HEK293 (cell line): ENCODE results near the gene FTH1.

Experiments used
- CTCF ChIA-PET: fragments of 350-600 bp; formaldehyde crosslinking; extraction: SDS; loops from one replicate; lab custom pipeline; 2021; ENCODE audit warnings: antibody characterized with exemption; lab: Yijun Ruan, JAX
- POLR2A ChIA-PET: fragments of 300-600 bp; formaldehyde crosslinking; extraction: SDS; loops from one replicate; lab custom pipeline; 2020; ENCODE audit warnings: antibody characterized with exemption, inconsistent platforms; lab: Yijun Ruan, JAX
- H3K27ac ChIP-seq: fragments of 200-500 bp; sonication (Bioruptor generic); 2 replicates; pipeline ENCODE4 v1.5.1; 2014; ENCODE audit warnings: low read depth, low read length, control low read depth, inconsistent platforms; ENCODE audit errors: extremely low read depth
- H3K36me3 ChIP-seq, 2 experiments: fragments of 200-500 bp in 1 of 2; sonication (Bioruptor generic) in 1 of 2; 1 replicate in 1 of 2; 2 replicates in 1 of 2; pipeline ENCODE4 v1.5.1; 2014 to 2017; ENCODE audit warnings: inconsistent platforms in 2 of 2, low read length in 2 of 2; ENCODE audit not compliant: control insufficient read depth in 2 of 2, insufficient read depth in 1 of 2
- H3K4me1 ChIP-seq: fragments of 200-500 bp; sonication (Bioruptor generic); 2 replicates; pipeline ENCODE4 v1.5.1; 2014; ENCODE audit warnings: mild to moderate bottlenecking, low read length, inconsistent platforms; ENCODE audit not compliant: control insufficient read depth, insufficient read depth
- H3K4me3 ChIP-seq: 2 replicates; pipeline ENCODE4 v1.5.1; 2011; ENCODE audit warnings: low read depth, mild to moderate bottlenecking, control low read depth, low read length, moderate library complexity
- H3K9me3 ChIP-seq: fragments of 200-500 bp; sonication (Bioruptor generic); 2 replicates; pipeline ENCODE4 v1.5.1; 2014; ENCODE audit warnings: low read depth, low read length, inconsistent platforms; ENCODE audit not compliant: control insufficient read depth, insufficient read depth
- BCL11B ChIP-seq: fragments of 450-650 bp; formaldehyde crosslinking; IDR thresholded peaks from 2 replicates; pipeline ENCODE4 v1.5.1; 2016; ENCODE audit warnings: low read depth, missing biosample characterization, missing genetic modification characterization
- CTCF ChIP-seq: fragments of 450-650 bp; formaldehyde crosslinking; IDR thresholded peaks from 2 replicates; pipeline ENCODE4 v1.5.1; 2016; ENCODE audit warnings: missing biosample characterization, missing genetic modification characterization
- HOXA7 ChIP-seq: sonication (generic); formaldehyde crosslinking; IDR thresholded peaks from 2 replicates; pipeline ENCODE4 v1.8.1; 2022; ENCODE audit warnings: missing genetic modification reagents, borderline replicate concordance
- KLF7 ChIP-seq: fragments of 450-650 bp; formaldehyde crosslinking; IDR thresholded peaks from 2 replicates; pipeline ENCODE4 v1.5.1; 2016; ENCODE audit warnings: missing biosample characterization, missing genetic modification characterization, borderline replicate concordance
- MEIS1 ChIP-seq: sonication (generic); formaldehyde crosslinking; IDR thresholded peaks from 2 replicates; pipeline ENCODE4 v1.8.1; 2022; ENCODE audit warnings: missing genetic modification reagents, mild to moderate bottlenecking, borderline replicate concordance
- RBAK ChIP-seq: fragments of 450-650 bp; formaldehyde crosslinking; IDR thresholded peaks from 2 replicates; pipeline ENCODE4 v1.5.1; 2016; ENCODE audit warnings: missing biosample characterization, missing genetic modification characterization
- WT1 ChIP-seq: fragments of 450-650 bp; formaldehyde crosslinking; IDR thresholded peaks from 2 replicates; pipeline ENCODE4 v1.5.1; 2016; ENCODE audit warnings: missing biosample characterization, missing genetic modification characterization
- ZBTB17 ChIP-seq: fragments of 450-650 bp; formaldehyde crosslinking; IDR thresholded peaks from 2 replicates; pipeline ENCODE4 v1.5.1; 2016; ENCODE audit warnings: missing biosample characterization, missing genetic modification characterization
- ZBTB20 ChIP-seq: fragments of 450-650 bp; formaldehyde crosslinking; IDR thresholded peaks from 2 replicates; pipeline ENCODE4 v1.5.1; 2016; ENCODE audit warnings: missing biosample characterization, missing genetic modification characterization
- ZBTB8A ChIP-seq: fragments of 450-650 bp; formaldehyde crosslinking; IDR thresholded peaks from 2 replicates; pipeline ENCODE4 v1.5.1; 2016; ENCODE audit warnings: missing biosample characterization, missing genetic modification characterization
- ZFP37 ChIP-seq: fragments of 450-650 bp; formaldehyde crosslinking; IDR thresholded peaks from 2 replicates; pipeline ENCODE4 v1.5.1; 2016; ENCODE audit warnings: missing biosample characterization, missing genetic modification characterization
- ZNF140 ChIP-seq: fragments of 450-650 bp; formaldehyde crosslinking; IDR thresholded peaks from 2 replicates; pipeline ENCODE4 v1.5.1; 2016; ENCODE audit warnings: missing biosample characterization, missing genetic modification characterization
- ZNF19 ChIP-seq: fragments of 450-650 bp; formaldehyde crosslinking; IDR thresholded peaks from 2 replicates; pipeline ENCODE4; 2016; ENCODE audit warnings: missing biosample characterization, missing genetic modification characterization, low read depth
- ZNF214 ChIP-seq: fragments of 450-650 bp; formaldehyde crosslinking; IDR thresholded peaks from 2 replicates; pipeline ENCODE4 v1.5.1; 2017; ENCODE audit warnings: missing biosample characterization, mild to moderate bottlenecking, missing genetic modification characterization, borderline replicate concordance
- ZNF596 ChIP-seq: fragments of 450-650 bp; IDR thresholded peaks from 2 replicates; pipeline ENCODE4 v1.5.0; 2018; ENCODE audit warnings: missing biosample characterization, mild to moderate bottlenecking, missing genetic modification characterization, moderate library complexity
- ZNF654 ChIP-seq: fragments of 450-650 bp; formaldehyde crosslinking; IDR thresholded peaks from 2 replicates; pipeline ENCODE4 v1.5.1; 2016; ENCODE audit warnings: low read depth, missing biosample characterization, missing genetic modification characterization
- ZNF660 ChIP-seq: fragments of 450-650 bp; IDR thresholded peaks from 2 replicates; pipeline ENCODE4 v1.5.1; 2018; ENCODE audit warnings: missing biosample characterization, mild to moderate bottlenecking, missing genetic modification characterization
- ZNF670 ChIP-seq: fragments of 450-650 bp; formaldehyde crosslinking; IDR thresholded peaks from 2 replicates; pipeline ENCODE4 v1.5.1; 2016; ENCODE audit warnings: missing biosample characterization, missing genetic modification characterization, low read depth
- ZNF76 ChIP-seq: fragments of 450-650 bp; formaldehyde crosslinking; IDR thresholded peaks from 2 replicates; pipeline ENCODE4; 2016; ENCODE audit warnings: low read depth, missing biosample characterization, missing genetic modification characterization, borderline replicate concordance
- ZNF768 ChIP-seq: fragments of 450-650 bp; formaldehyde crosslinking; IDR thresholded peaks from 2 replicates; pipeline ENCODE4 v1.5.1; 2018; ENCODE audit warnings: missing biosample characterization, mild to moderate bottlenecking, missing genetic modification characterization
- ZNF830 ChIP-seq: fragments of 450-650 bp; IDR thresholded peaks from 2 replicates; pipeline ENCODE4 v1.5.0; 2018; ENCODE audit warnings: missing biosample characterization, missing genetic modification characterization, low read depth, mild to moderate bottlenecking, moderate library complexity
- TF ChIP-seq, protein P1 (sequence below): fragments of 450-650 bp; formaldehyde crosslinking; IDR thresholded peaks from 2 replicates; pipeline ENCODE4 v1.5.1; 2016; ENCODE audit warnings: missing biosample characterization, missing genetic modification characterization
- TF ChIP-seq, protein P2 (sequence below): fragments of 450-650 bp; formaldehyde crosslinking; IDR thresholded peaks from 2 replicates; pipeline ENCODE4 v1.5.1; 2016; ENCODE audit warnings: missing biosample characterization, missing genetic modification characterization

The FTH1 gene

GRCh38 chr11:61980783-61981541 lies 13.5 kb upstream of the FTH1 start:
- Histone ChIP-seq H3K36me3 (no peaks in the 10 kb centered on the region), H3K4me1 (no peaks in the 10 kb centered on the region), H3K9me3 (no peaks in the 10 kb centered on the region), H3K4me3 (no peak overlapping the region), H3K27ac (no peak overlapping the region)
- ChIA-PET CTCF (interaction anchor here (0.7 to 1.5 kb wide), 3 partner anchors 69 to 1816 kb away, joined by 3 to 4 read pairs (median 3); no protein-coding TSS in a partner anchor), POLR2A (interaction anchor here (1.0 kb wide), 1 partner anchor 10 kb away, joined by 3 read pairs; no protein-coding TSS in a partner anchor)
- no peak for TF ChIP-seq ZFP37 (tag by site-specific recombination)
- TF ChIP-seq ZBTB20, result peak; percentile 18; the same call in 1 of the 2 replicates
- TF ChIP-seq ZNF19, result no peak
- TF ChIP-seq ZNF830, result no peak
- TF ChIP-seq ZBTB8A (tag by site-specific recombination), result no peak
- TF ChIP-seq, protein P1, sequence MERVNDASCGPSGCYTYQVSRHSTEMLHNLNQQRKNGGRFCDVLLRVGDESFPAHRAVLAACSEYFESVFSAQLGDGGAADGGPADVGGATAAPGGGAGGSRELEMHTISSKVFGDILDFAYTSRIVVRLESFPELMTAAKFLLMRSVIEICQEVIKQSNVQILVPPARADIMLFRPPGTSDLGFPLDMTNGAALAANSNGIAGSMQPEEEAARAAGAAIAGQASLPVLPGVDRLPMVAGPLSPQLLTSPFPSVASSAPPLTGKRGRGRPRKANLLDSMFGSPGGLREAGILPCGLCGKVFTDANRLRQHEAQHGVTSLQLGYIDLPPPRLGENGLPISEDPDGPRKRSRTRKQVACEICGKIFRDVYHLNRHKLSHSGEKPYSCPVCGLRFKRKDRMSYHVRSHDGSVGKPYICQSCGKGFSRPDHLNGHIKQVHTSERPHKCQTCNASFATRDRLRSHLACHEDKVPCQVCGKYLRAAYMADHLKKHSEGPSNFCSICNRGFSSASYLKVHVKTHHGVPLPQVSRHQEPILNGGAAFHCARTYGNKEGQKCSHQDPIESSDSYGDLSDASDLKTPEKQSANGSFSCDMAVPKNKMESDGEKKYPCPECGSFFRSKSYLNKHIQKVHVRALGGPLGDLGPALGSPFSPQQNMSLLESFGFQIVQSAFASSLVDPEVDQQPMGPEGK (tag by site-specific recombination), result no peak
- TF ChIP-seq, protein P2, sequence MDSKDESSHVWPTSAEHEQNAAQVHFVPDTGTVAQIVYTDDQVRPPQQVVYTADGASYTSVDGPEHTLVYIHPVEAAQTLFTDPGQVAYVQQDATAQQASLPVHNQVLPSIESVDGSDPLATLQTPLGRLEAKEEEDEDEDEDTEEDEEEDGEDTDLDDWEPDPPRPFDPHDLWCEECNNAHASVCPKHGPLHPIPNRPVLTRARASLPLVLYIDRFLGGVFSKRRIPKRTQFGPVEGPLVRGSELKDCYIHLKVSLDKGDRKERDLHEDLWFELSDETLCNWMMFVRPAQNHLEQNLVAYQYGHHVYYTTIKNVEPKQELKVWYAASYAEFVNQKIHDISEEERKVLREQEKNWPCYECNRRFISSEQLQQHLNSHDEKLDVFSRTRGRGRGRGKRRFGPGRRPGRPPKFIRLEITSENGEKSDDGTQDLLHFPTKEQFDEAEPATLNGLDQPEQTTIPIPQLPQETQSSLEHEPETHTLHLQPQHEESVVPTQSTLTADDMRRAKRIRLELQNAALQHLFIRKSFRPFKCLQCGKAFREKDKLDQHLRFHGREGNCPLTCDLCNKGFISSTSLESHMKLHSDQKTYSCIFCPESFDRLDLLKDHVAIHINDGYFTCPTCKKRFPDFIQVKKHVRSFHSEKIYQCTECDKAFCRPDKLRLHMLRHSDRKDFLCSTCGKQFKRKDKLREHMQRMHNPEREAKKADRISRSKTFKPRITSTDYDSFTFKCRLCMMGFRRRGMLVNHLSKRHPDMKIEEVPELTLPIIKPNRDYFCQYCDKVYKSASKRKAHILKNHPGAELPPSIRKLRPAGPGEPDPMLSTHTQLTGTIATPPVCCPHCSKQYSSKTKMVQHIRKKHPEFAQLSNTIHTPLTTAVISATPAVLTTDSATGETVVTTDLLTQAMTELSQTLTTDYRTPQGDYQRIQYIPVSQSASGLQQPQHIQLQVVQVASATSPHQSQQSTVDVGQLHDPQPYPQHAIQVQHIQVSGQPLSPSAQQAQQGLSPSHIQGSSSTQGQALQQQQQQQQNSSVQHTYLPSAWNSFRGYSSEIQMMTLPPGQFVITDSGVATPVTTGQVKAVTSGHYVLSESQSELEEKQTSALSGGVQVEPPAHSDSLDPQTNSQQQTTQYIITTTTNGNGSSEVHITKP, result peak; percentile 46; the same call in 1 of the 2 replicates
- TF ChIP-seq ZNF660 (tag by site-specific recombination), result no peak
- TF ChIP-seq ZBTB17 (tag by site-specific recombination), result peak; percentile 85
- no peak for TF ChIP-seq ZNF214 (tag by site-specific recombination)
- TF ChIP-seq, all 188 proteins: peak for 3

- H3K4me3 ChIP-seq, result no peak overlapping the region
- H3K4me1 ChIP-seq, result no peaks in the 10 kb centered on the region
- CTCF ChIA-PET, result interaction anchor here (0.6 to 1.2 kb wide), 2 partner anchors 33 to 81 kb away, joined by 3 read pairs; no protein-coding TSS in a partner anchor
- POLR2A ChIA-PET, result interaction anchor here (0.7 kb wide), 1 partner anchor 11 kb away, joined by 5 read pairs; no protein-coding TSS in a partner anchor
- no peaks in the 10 kb centered on the region for H3K36me3 ChIP-seq
- no peak for TF ChIP-seq ZNF140
- no peak for TF ChIP-seq BCL11B (tag by site-specific recombination)
- TF ChIP-seq KLF7 (tag by site-specific recombination), result no peak
- no peak for TF ChIP-seq ZNF830
- TF ChIP-seq HOXA7 (CRISPR knock-in tag), result no peak
- TF ChIP-seq ZNF654, result no peak
- TF ChIP-seq RBAK (tag by site-specific recombination), result no peak
- TF ChIP-seq MEIS1, result no peak
- TF ChIP-seq ZNF76 (tag by site-specific recombination), result no peak
- no peak for TF ChIP-seq ZNF768 (tag by site-specific recombination)
- TF ChIP-seq WT1 (tag by site-specific recombination), result no peak
- TF ChIP-seq CTCF (tag by site-specific recombination), result no peak
- TF ChIP-seq ZNF670 (tag by site-specific recombination), result no peak
- TF ChIP-seq ZNF596, result no peak
- H3K9me3 ChIP-seq, result no peaks in the 10 kb centered on the region
- no peak overlapping the region for H3K27ac ChIP-seq
Measured at GRCh38 chr11:61978703-61979661, 11.5 kb upstream of the FTH1 start.
